IPS DF 6.9 (cell line): ENCODE results near the gene NLN.

Experiments
- DNase-seq: peaks from one replicate; pipeline ENCODE4 v3.0.0-alpha.2; 2013; ENCODE audit warnings: low read depth, low spot score
- H3K27ac ChIP-seq: one replicate; pipeline ENCODE4 v1.5.1; 2013; ENCODE audit warnings: low read length, control low read depth
- H3K27me3 ChIP-seq: 2 replicates; pipeline ENCODE4 v1.6.1; 2013; ENCODE audit warnings: mild to moderate bottlenecking, low read length; ENCODE audit not compliant: control insufficient read depth, insufficient read depth
- H3K36me3 ChIP-seq: 2 replicates; pipeline ENCODE4 v1.6.1; 2013; ENCODE audit warnings: low read length; ENCODE audit not compliant: control insufficient read depth, insufficient read depth
- H3K4me1 ChIP-seq: 2 replicates; pipeline ENCODE4 v1.6.1; 2013; ENCODE audit warnings: low read length; ENCODE audit not compliant: control insufficient read depth, insufficient read depth
- H3K4me3 ChIP-seq: 2 replicates; pipeline ENCODE4 v1.5.1; 2013; ENCODE audit warnings: mild to moderate bottlenecking, low read length
- H3K9me3 ChIP-seq: 2 replicates; pipeline ENCODE4 v1.6.1; 2013; ENCODE audit warnings: low read length, inconsistent platforms; ENCODE audit not compliant: control insufficient read depth, insufficient read depth
- WGBS: extraction: QIAGEN DNeasy Blood & Tissue Kit; methylation state at CpG from one replicate; pipeline ENCODE4 v1.1.7; 2013; ENCODE audit warnings: mixed read lengths, missing lambda C conversion rate; ENCODE audit not compliant: insufficient read length, insufficient coverage; 5-methylcytosine and 5-hydroxymethylcytosine counted together

NLN gene

DNA sequence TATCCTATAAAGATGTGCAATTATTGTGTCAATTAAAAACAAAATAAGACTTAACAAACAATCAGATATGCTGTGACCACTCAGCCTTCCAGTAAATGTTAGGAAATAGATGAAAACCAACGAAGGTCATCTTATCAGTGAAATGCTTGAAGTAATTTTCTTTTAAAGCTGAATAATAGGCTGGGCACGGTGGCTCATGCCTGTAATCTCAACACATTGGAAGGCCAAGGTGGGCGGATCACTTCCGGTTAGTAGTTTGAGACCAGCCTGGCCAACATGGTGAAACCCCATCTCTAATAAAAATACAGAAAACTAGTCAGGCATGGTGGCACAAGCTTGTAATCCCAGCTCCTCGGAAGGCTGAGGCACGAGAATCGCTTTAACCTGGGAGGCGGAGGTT, 31.2 kb downstream of the NLN start:
- no CpG with 5 or more reads among the region's 8 CpGs for WGBS
- Histone ChIP-seq H3K36me3 (no peaks in the 10 kb centered on the region), H3K9me3 (no peaks in the 10 kb centered on the region), H3K27me3 (no peaks in the 10 kb centered on the region), H3K4me1 (no peaks in the 10 kb centered on the region), H3K4me3 (no peak overlapping the region), H3K27ac (no peak overlapping the region)
- no peak for DNase-seq

DNA sequence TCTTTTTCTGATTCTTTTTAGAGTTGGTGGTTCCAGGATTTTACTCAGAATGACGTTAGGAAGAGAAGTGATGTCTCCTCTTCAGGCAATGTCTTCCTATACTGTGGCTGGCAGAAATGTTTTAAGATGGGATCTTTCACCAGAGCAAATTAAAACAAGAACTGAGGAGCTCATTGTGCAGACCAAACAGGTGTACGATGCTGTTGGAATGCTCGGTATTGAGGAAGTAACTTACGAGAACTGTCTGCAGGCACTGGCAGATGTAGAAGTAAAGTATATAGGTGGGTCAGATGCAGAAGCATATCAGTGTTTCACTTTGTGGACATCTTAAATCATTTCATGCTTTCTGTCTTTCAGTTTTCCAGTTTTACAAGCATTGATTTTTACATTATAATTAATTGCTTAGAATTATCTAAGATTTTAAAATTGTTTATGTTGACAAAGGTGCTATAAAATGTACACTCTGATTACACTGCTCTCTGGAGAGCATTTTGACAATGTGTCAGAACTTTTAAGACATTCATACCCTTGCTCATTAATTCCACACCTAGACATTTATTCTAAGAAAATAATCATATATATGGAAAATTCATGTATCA, 36.6 kb downstream of the NLN start:
- no peak for DNase-seq
- WGBS, result no CpG with 5 or more reads among the region's 4 CpGs

DNA sequence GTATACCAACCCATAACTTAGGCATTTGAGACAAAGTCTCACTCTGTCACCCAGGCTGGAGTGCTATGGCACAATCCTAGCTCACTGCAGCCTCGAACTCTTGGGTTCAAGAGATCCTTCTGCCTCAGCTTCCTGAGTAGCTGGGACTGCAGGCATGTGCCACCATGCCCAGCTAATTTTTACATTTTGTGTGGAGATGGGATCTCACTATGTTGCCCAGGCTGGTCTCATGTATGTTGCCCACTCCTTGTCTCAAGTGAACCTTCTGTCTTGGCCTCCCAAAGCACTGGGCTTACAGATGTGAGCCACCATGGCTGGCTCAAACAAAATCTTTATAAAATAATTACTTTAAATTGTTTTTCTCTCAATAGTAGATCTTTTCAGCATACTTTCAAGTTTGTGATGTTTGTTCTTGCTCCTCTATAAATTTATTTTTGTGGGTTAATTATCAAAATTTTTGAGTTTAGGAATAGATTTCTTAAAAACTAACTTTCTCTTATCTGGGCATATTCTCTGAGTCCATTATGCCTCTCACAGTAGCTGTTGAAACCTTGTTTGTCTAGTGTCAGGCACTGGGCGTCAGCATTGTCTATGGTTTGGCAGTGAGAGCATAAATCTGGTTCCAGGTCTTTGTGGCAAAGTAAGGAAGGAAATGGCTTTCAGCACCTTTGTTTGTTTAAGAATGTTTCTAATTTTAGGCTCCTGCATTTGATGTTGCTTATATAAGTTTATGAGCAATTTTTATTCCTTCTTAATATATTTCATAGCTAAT, 38.7 kb downstream of the NLN start:
- no peaks in the 10 kb centered on the region for H3K4me1 ChIP-seq
- peaks cover 3% of the 10 kb centered on the region; the same call in 1 of the 2 replicates for H3K36me3 ChIP-seq
- H3K27me3 ChIP-seq, result no peaks in the 10 kb centered on the region
- WGBS, result no CpG with 5 or more reads among the region's 2 CpGs
- no peak for DNase-seq
- no peak overlapping the region for H3K4me3 ChIP-seq
- H3K9me3 ChIP-seq, result no peaks in the 10 kb centered on the region
- H3K27ac ChIP-seq, result no peak overlapping the region

More for the DNA sequence above, 36.6 kb downstream of the NLN start:
- no peaks in the 10 kb centered on the region for H3K27me3 ChIP-seq
- H3K4me3 ChIP-seq, result no peak overlapping the region
- peaks cover 3% of the 10 kb centered on the region; the same call in 1 of the 2 replicates for H3K36me3 ChIP-seq
- H3K27ac ChIP-seq, result no peak overlapping the region
- no peaks in the 10 kb centered on the region for H3K4me1 ChIP-seq
- no peaks in the 10 kb centered on the region for H3K9me3 ChIP-seq

DNA sequence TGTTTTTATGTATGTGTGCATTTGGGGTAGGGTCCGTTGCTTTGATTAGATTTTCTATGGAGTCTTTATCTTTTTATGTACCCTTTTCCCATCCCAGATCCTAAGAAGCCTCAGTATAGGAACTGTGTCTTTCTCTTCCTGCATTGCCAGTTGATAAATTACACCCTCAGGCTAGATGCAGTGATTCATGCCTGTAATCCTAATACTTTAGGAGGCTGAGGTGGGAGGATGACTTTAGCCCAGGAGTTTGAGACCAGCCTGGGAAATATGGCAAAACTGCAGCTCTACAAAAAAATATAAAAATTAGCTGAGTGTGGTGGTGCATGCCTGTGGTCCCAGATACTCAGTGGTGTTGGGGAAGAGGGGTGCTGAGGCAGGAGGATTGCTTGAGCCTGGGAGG, 40.2 kb downstream of the NLN start:
- Histone ChIP-seq H3K4me1 (no peaks in the 10 kb centered on the region), H3K27me3 (no peaks in the 10 kb centered on the region), H3K27ac (no peak overlapping the region), H3K36me3 (peaks cover 7% of the 10 kb centered on the region; the same call in 1 of the 2 replicates), H3K4me3 (no peak overlapping the region), H3K9me3 (no peaks in the 10 kb centered on the region)
- DNase-seq, result no peak
- no CpG with 5 or more reads among the region's 1 CpG for WGBS

DNA sequence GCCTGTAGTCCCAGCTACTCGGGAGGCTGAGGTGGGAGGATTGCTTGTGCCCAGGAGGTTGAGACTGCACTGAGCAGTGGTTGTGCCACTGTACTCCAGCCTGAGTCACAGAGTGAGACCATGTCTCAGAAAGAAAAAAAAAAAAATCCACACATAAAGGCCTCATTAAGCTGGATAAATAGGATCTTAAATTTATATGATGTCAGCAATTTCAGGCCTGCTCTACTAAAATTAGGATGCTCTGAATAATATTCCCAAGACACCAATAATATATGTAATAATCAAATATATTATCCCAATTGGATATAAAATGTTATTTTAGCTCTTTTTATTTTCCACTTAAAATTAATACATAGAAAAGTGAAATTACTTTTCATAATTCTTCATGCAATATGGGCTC, 43.6 kb downstream of the NLN start:
- Histone ChIP-seq H3K27me3 (no peaks in the 10 kb centered on the region), H3K9me3 (no peaks in the 10 kb centered on the region), H3K4me1 (no peaks in the 10 kb centered on the region), H3K27ac (no peak overlapping the region), H3K36me3 (peaks cover 4% of the 10 kb centered on the region; the same call in 1 of the 2 replicates), H3K4me3 (no peak overlapping the region)
- DNase-seq, result no peak
- WGBS, result no CpG with 5 or more reads among the region's 1 CpG

DNA sequence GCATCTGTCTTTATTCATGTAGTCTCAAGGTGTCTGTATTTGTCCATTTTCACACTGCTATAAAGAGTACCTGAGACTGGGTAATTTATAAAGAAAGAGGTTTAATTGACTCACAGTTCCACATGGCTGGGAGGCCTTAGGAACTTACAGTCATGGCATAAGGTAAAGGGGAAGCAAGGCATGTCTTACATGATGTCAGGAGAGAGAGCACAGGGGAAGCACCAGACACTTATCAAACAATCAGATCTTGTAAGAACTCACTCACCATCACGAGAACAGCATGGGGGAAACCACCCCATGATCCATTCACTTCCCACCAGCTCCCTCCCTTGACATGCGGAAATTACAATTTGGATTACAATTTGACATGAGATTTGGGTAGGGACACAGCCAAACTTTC, 44.2 kb downstream of the NLN start:
- no peaks in the 10 kb centered on the region for H3K4me1 ChIP-seq
- H3K9me3 ChIP-seq, result no peaks in the 10 kb centered on the region
- peaks cover 4% of the 10 kb centered on the region; the same call in 1 of the 2 replicates for H3K36me3 ChIP-seq
- H3K27me3 ChIP-seq, result no peaks in the 10 kb centered on the region
- no peak overlapping the region for H3K4me3 ChIP-seq
- DNase-seq, result no peak
- WGBS, result no CpG with 5 or more reads among the region's 2 CpGs
- H3K27ac ChIP-seq, result no peak overlapping the region

DNA sequence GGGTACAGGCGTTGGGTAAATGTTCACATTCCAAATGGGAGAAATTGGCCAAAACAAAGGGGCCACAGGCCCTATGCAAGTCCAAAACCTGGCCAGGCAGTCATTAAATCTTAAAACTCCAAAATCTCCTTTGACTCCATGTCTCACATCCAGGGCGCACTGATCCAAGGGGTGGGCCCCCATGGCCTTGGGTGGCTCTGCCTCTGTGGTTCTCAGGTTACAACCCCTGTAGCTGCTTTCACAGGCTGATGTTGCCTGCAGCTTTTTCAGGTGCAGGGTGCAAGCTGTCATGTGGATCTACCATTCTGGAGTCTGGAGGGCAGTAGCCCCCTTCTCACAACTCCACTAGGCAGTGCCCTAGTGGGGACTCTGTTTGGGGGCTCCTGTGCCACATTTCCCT, 44.8 kb downstream of the NLN start:
- Histone ChIP-seq H3K4me3 (no peak overlapping the region), H3K36me3 (peaks cover 4% of the 10 kb centered on the region; the same call in 1 of the 2 replicates), H3K4me1 (no peaks in the 10 kb centered on the region), H3K27me3 (no peaks in the 10 kb centered on the region), H3K27ac (no peak overlapping the region), H3K9me3 (no peaks in the 10 kb centered on the region)
- no CpG with 5 or more reads among the region's 2 CpGs for WGBS
- DNase-seq, result no peak

DNA sequence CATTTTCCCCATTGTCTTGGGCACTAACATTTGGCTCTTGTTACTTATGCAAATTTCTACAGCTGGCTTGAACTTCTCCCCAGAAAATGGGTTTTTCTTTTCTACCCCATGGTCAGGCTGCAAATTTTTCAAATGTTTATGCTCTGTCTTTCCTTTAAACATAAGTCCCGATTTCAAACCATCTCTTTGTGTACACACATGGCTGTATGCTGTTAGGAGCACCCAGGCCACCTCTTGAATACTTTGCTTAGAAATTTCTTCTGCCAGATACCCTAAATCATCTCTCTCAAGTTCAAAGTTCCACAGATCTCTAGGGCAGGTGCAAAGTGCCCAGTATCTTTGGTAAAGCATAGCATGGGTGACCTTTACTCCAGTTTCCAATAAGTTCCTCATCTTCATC, 45.6 kb downstream of the NLN start:
- Histone ChIP-seq H3K4me3 (no peak overlapping the region), H3K9me3 (no peaks in the 10 kb centered on the region), H3K27me3 (no peaks in the 10 kb centered on the region), H3K27ac (no peak overlapping the region), H3K36me3 (peaks cover 4% of the 10 kb centered on the region; the same call in 1 of the 2 replicates), H3K4me1 (no peaks in the 10 kb centered on the region)
- WGBS, result no CpG with 5 or more reads among the region's 1 CpG
- DNase-seq, result no peak

DNA sequence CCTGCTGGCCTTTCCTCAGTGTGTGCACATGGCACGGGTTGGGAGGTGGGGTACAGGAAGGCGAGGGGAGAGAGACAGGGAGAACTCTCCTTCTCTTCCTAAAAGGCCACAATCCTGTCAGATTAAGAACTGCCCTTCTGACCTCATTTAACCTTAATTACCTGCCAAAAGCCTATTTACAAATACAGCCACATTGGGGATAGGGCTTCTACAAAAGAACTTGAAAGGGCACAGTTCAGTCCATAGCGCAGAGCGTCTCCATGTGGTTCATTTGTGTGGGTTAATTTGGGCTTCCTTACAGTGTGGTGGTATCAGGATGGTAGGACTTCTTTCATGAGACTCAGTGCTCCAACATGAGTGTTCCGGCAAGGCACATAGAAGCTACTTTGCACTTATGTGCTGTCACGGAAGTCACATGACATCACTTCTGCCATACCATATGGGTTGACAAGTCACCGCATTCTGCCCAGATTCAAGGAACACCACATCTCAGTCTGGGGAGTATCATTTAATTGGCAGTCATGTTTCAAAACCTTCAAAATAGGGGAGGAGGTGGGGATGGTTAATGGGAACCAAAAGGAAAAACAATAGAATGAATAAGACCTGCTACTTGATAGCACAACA, 46.8 kb downstream of the NLN start:
- DNase-seq, result no peak
- no peaks in the 10 kb centered on the region for H3K9me3 ChIP-seq
- no peaks in the 10 kb centered on the region for H3K27me3 ChIP-seq
- H3K4me3 ChIP-seq, result no peak overlapping the region
- WGBS, result no CpG with 5 or more reads among the region's 7 CpGs
- H3K36me3 ChIP-seq, result peaks cover 4% of the 10 kb centered on the region; the same call in 1 of the 2 replicates
- no peak overlapping the region for H3K27ac ChIP-seq
- H3K4me1 ChIP-seq, result no peaks in the 10 kb centered on the region

DNA sequence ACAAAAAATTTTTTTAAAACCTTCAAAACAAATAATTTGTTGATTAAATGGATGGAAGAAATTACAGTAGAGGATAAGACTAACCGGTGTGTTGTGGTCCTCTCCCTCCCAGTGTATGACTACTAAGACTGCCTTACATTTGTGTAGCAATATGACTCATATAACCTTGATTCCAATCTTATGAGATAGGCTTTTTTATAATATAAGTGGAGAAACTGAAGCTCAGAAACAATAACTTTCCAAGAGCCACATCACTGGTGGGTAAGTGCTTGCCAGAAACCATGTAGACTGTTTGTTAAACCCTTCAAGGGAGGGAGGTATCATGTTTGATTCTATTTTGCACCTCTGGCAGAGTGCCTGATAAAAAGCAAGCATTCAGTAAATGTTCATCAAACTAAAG, 47.5 kb downstream of the NLN start:
- WGBS, result no CpG with 5 or more reads among the region's 1 CpG
- H3K4me3 ChIP-seq, result no peak overlapping the region
- no peaks in the 10 kb centered on the region for H3K9me3 ChIP-seq
- DNase-seq, result no peak
- no peak overlapping the region for H3K27ac ChIP-seq
- H3K4me1 ChIP-seq, result no peaks in the 10 kb centered on the region
- H3K27me3 ChIP-seq, result no peaks in the 10 kb centered on the region
- H3K36me3 ChIP-seq, result peaks cover 4% of the 10 kb centered on the region; the same call in 1 of the 2 replicates
